Mammary epithelial cell (primary cell): ENCODE results near the gene CDKN2AIPNL.

ENCODE experiments used
- CTCF ChIP-seq, 2 donors: IDR thresholded peaks in 1 of 2; conservative IDR thresholded peaks in 1 of 2; 2 replicates each; pipeline ENCODE4 v1.5.1; 2011 to 2012; ENCODE audit warnings: inconsistent platforms in 2 of 2, low read length in 2 of 2, mild to moderate bottlenecking in 2 of 2, control low read depth in 1 of 2, low read depth in 1 of 2; ENCODE audit not compliant: insufficient read depth in 1 of 2; ENCODE audit errors: extremely low read depth in 1 of 2
- EZH2 ChIP-seq: IDR thresholded peaks from 2 replicates; pipeline ENCODE4 v1.6.1; 2012; ENCODE audit warnings: low read length, inconsistent platforms, borderline replicate concordance

DNA sequence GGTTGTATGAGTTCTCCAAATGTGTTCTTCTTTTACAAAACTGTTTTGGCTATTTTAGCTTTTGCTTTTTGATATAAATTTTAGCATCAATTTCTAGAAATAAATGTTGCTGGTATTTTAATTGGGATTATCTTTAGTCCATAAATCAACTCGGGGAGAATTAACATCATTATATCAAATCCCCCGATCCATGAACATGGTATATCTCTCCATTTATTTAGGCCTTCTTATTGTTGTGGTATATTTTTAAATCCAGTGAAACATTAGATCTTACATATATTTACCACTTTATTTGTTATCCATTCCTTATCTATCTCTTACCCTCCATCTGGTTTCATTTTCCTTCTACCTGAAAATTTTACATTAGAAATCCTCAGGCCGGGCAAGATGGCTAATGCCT, 7.3 kb upstream of the CDKN2AIPNL start:
- TF ChIP-seq CTCF (conservative IDR thresholded peaks at IDR 0.05 in 1 of 2, IDR thresholded peaks at IDR 0.05 in 1 of 2; ENCODE audit: extremely low read depth in 1 of 2, insufficient read depth in 1 of 2, low read depth in 1 of 2, low read length in 2 of 2), result no peak
- TF ChIP-seq EZH2, result no peak
